ENCODE results near the gene MINDY3.
"Not testable (repeated sequence)": the region's sequence is repeated elsewhere in the genome, so short reads cannot be mapped to it uniquely, and the experiment has no call there.

The MINDY3 gene

DNA sequence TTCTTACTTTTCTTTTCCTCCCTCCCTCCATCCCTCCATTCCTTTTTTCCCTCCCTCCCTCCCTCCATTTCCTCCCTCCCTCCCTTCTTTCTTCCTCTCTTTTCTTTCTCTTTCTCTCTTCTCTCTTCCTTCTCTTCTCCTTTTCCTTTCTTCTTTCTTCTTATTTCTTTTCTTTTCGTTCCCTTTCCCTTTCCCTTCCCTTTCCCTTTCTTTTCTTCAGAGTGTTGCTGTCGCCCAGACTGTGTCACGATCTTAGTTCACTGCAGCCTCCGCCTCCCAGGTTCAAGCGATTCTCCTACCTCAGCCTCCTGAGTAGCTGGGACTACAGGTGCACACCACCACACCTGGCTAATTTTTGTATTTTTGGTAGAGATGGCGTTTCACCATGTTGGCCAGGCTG is 98.1 kb downstream of the MINDY3 start:
- CTCF ChIA-PET; H3K27ac ChIP-seq (ENCODE audit: extremely low read depth, low read depth, low read length); POLR2A ChIA-PET; H3K36me3 ChIP-seq (ENCODE audit: control insufficient read depth in 2 of 2, insufficient read depth in 1 of 2, low read length in 2 of 2); H3K4me3 ChIP-seq (ENCODE audit: low read depth, low read length); H3K4me1 ChIP-seq (ENCODE audit: control insufficient read depth, insufficient read depth, low read length); H3K9me3 ChIP-seq (ENCODE audit: control insufficient read depth, insufficient read depth, low read depth, low read length): not testable (repeated sequence)
- TF ChIP-seq ZNF366 (tag by site-specific recombination; conservative IDR thresholded peaks at IDR 0.05): peak; percentile 38; the same call in 1 of the 2 replicates
- TF ChIP-seq PRDM1 (tag by site-specific recombination; IDR thresholded peaks at IDR 0.05): peak; percentile 92

DNA sequence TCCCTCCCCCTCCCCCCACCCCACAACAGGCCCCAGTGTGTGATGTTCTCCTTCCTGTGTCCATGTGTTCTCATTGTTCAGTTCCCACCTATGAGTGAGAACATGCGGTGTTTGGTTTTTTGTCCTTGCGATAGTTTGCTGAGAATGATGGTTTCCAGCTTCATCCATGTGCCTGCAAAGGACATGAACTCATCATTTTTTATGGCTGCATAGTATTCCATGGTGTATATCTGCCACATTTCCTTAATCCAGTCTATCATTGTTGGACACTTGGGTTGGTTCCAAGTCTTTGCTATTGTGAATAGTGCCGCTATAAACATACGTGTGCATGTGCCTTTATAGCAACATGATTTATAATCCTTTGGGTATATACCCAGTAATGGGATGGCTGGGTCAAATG is 99.1 kb downstream of the MINDY3 start:
- POLR2A ChIA-PET; H3K4me1 ChIP-seq (ENCODE audit: control insufficient read depth, insufficient read depth, low read length); H3K36me3 ChIP-seq (ENCODE audit: control insufficient read depth in 2 of 2, insufficient read depth in 1 of 2, low read length in 2 of 2); H3K27ac ChIP-seq (ENCODE audit: extremely low read depth, low read depth, low read length); CTCF ChIA-PET; H3K9me3 ChIP-seq (ENCODE audit: control insufficient read depth, insufficient read depth, low read depth, low read length); H3K4me3 ChIP-seq (ENCODE audit: low read depth, low read length): not testable (repeated sequence)
- peak; percentile 95 for TF ChIP-seq ZNF146 (tag by site-specific recombination; IDR thresholded peaks at IDR 0.05)

DNA sequence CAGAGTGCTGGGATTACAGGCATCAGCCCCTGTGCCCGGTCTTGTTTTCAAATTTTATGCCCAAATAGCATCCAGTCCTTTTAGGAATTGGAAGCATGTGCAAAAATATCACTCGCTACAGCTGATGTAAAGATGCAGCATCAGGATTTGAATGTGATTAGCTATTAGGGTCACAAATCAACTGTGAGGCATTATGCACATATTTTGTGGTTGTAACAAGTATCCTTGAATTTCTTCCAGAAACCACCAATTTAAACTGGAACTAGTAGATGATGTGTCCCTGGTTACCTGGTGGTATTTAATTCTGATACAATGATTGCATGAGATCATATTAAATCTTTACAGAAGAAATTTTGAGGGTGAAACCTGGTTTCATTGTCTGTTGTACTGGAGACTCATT is 99.6 kb downstream of the MINDY3 start:
- CTCF ChIA-PET: interaction anchor here (0.6 kb wide), 1 partner anchor 142 kb away, joined by 4 read pairs; no protein-coding TSS in a partner anchor
- TF ChIP-seq, protein P1, sequence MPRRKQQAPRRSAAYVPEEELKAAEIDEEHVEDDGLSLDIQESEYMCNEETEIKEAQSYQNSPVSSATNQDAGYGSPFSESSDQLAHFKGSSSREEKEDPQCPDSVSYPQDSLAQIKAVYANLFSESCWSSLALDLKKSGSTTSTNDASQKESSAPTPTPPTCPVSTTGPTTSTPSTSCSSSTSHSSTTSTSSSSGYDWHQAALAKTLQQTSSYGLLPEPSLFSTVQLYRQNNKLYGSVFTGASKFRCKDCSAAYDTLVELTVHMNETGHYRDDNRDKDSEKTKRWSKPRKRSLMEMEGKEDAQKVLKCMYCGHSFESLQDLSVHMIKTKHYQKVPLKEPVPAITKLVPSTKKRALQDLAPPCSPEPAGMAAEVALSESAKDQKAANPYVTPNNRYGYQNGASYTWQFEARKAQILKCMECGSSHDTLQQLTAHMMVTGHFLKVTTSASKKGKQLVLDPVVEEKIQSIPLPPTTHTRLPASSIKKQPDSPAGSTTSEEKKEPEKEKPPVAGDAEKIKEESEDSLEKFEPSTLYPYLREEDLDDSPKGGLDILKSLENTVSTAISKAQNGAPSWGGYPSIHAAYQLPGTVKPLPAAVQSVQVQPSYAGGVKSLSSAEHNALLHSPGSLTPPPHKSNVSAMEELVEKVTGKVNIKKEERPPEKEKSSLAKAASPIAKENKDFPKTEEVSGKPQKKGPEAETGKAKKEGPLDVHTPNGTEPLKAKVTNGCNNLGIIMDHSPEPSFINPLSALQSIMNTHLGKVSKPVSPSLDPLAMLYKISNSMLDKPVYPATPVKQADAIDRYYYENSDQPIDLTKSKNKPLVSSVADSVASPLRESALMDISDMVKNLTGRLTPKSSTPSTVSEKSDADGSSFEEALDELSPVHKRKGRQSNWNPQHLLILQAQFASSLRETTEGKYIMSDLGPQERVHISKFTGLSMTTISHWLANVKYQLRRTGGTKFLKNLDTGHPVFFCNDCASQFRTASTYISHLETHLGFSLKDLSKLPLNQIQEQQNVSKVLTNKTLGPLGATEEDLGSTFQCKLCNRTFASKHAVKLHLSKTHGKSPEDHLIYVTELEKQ (tag by site-specific recombination; IDR thresholded peaks at IDR 0.05; ENCODE audit: borderline replicate concordance): no peak
- TF ChIP-seq YY2 (tag by site-specific recombination; IDR thresholded peaks at IDR 0.05) (no peak), ZNF501 (tag by site-specific recombination; IDR thresholded peaks at IDR 0.05) (no peak), ZNF2 (tag by site-specific recombination; IDR thresholded peaks at IDR 0.05) (no peak)
- TF ChIP-seq, protein P2, sequence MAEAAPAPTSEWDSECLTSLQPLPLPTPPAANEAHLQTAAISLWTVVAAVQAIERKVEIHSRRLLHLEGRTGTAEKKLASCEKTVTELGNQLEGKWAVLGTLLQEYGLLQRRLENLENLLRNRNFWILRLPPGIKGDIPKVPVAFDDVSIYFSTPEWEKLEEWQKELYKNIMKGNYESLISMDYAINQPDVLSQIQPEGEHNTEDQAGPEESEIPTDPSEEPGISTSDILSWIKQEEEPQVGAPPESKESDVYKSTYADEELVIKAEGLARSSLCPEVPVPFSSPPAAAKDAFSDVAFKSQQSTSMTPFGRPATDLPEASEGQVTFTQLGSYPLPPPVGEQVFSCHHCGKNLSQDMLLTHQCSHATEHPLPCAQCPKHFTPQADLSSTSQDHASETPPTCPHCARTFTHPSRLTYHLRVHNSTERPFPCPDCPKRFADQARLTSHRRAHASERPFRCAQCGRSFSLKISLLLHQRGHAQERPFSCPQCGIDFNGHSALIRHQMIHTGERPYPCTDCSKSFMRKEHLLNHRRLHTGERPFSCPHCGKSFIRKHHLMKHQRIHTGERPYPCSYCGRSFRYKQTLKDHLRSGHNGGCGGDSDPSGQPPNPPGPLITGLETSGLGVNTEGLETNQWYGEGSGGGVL (tag by site-specific recombination; IDR thresholded peaks at IDR 0.05): no peak
- TF ChIP-seq, protein P3, sequence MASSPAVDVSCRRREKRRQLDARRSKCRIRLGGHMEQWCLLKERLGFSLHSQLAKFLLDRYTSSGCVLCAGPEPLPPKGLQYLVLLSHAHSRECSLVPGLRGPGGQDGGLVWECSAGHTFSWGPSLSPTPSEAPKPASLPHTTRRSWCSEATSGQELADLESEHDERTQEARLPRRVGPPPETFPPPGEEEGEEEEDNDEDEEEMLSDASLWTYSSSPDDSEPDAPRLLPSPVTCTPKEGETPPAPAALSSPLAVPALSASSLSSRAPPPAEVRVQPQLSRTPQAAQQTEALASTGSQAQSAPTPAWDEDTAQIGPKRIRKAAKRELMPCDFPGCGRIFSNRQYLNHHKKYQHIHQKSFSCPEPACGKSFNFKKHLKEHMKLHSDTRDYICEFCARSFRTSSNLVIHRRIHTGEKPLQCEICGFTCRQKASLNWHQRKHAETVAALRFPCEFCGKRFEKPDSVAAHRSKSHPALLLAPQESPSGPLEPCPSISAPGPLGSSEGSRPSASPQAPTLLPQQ (tag by site-specific recombination; IDR thresholded peaks at IDR 0.05): no peak
- TF ChIP-seq, protein P4, sequence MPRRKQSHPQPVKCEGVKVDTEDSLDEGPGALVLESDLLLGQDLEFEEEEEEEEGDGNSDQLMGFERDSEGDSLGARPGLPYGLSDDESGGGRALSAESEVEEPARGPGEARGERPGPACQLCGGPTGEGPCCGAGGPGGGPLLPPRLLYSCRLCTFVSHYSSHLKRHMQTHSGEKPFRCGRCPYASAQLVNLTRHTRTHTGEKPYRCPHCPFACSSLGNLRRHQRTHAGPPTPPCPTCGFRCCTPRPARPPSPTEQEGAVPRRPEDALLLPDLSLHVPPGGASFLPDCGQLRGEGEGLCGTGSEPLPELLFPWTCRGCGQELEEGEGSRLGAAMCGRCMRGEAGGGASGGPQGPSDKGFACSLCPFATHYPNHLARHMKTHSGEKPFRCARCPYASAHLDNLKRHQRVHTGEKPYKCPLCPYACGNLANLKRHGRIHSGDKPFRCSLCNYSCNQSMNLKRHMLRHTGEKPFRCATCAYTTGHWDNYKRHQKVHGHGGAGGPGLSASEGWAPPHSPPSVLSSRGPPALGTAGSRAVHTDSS (tag by site-specific recombination; IDR thresholded peaks at IDR 0.05): no peak
- TF ChIP-seq, protein P5, sequence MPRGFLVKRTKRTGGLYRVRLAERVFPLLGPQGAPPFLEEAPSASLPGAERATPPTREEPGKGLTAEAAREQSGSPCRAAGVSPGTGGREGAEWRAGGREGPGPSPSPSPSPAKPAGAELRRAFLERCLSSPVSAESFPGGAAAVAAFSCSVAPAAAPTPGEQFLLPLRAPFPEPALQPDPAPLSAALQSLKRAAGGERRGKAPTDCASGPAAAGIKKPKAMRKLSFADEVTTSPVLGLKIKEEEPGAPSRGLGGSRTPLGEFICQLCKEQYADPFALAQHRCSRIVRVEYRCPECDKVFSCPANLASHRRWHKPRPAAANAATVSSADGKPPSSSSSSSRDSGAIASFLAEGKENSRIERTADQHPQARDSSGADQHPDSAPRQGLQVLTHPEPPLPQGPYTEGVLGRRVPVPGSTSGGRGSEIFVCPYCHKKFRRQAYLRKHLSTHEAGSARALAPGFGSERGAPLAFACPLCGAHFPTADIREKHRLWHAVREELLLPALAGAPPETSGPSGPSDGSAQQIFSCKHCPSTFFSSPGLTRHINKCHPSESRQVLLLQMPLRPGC (tag by site-specific recombination; IDR thresholded peaks at IDR 0.05): no peak
- no peaks in the 10 kb centered on the region for H3K36me3 ChIP-seq (ENCODE audit: control insufficient read depth in 2 of 2, insufficient read depth in 1 of 2, low read length in 2 of 2)
- no peaks in the 10 kb centered on the region for H3K9me3 ChIP-seq (ENCODE audit: control insufficient read depth, insufficient read depth, low read depth, low read length)
- H3K4me1 ChIP-seq (ENCODE audit: control insufficient read depth, insufficient read depth, low read length): no peaks in the 10 kb centered on the region
- POLR2A ChIA-PET: no interaction called here
- H3K27ac ChIP-seq (ENCODE audit: extremely low read depth, low read depth, low read length): no peak overlapping the region
- H3K4me3 ChIP-seq (ENCODE audit: low read depth, low read length): no peak overlapping the region

Measured in HEK293 (cell line).